Choroid plexus epithelial cell (primary cell): ENCODE measurements around the gene BAK1.
"Not testable (repeated sequence)": the region's sequence is repeated elsewhere in the genome, so short reads cannot be mapped to it uniquely, and the experiment has no call there.

Experiments used
- DNase-seq: peaks from one replicate; pipeline ENCODE4 v3.0.0-alpha.2; 2010; ENCODE audit warnings: low read depth
- H3K4me3 ChIP-seq: 2 replicates; pipeline ENCODE4 v1.5.1; 2011; ENCODE audit warnings: low read depth, mild to moderate bottlenecking, control low read depth, low read length, moderate library complexity
- TF ChIP-seq, protein P1 (sequence below): conservative IDR thresholded peaks from 2 replicates; pipeline ENCODE4 v1.5.1; 2011; ENCODE audit warnings: low read depth, mild to moderate bottlenecking, control low read depth, inconsistent platforms, low read length, moderate library complexity

BAK1 gene

DNA sequence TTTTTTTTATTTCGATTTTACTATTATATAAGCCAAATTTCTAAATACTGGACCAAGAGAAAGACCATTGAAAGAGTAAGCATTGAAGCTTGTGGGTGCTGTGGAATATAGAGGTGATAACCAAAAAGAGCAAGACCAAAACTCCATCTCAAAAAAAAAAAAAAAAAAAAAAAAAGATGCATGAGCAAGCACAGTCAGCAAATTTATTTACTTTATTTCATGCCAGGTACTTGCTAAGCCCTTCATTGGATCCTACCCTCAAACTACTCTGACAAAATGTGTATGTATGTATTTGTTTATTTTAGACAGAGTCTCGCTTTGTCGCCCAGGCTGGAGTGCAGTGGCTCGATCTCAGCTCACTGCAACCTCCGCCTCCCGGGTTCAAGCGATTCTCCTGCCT, 27.8 kb downstream of the BAK1 start:
- no peak overlapping the region for H3K4me3 ChIP-seq
- DNase-seq: no peak
- TF ChIP-seq, protein P1, sequence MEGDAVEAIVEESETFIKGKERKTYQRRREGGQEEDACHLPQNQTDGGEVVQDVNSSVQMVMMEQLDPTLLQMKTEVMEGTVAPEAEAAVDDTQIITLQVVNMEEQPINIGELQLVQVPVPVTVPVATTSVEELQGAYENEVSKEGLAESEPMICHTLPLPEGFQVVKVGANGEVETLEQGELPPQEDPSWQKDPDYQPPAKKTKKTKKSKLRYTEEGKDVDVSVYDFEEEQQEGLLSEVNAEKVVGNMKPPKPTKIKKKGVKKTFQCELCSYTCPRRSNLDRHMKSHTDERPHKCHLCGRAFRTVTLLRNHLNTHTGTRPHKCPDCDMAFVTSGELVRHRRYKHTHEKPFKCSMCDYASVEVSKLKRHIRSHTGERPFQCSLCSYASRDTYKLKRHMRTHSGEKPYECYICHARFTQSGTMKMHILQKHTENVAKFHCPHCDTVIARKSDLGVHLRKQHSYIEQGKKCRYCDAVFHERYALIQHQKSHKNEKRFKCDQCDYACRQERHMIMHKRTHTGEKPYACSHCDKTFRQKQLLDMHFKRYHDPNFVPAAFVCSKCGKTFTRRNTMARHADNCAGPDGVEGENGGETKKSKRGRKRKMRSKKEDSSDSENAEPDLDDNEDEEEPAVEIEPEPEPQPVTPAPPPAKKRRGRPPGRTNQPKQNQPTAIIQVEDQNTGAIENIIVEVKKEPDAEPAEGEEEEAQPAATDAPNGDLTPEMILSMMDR: no peak

DNA sequence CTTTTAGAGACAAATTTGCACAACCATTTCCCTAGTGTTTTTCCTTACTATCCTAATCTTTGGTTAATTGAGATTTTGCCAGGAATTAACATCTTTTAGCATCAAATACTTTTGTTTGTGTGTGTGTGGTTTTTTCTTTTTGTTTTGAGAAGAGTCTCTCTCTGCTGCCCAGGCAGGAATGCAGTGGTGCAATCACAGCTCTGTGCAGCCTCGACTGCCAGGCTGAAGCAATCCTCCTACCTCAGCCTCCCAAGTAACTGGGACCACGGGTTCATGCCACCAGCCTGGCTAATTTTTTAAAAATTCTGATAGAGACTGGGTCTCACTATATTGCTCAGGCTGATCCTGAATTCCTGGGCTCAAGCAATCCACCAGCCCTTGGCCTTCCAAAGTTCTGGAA, 28.5 kb downstream of the BAK1 start:
- H3K4me3 ChIP-seq: no peak overlapping the region
- TF ChIP-seq, protein P1: no peak
- no peak for DNase-seq

DNA sequence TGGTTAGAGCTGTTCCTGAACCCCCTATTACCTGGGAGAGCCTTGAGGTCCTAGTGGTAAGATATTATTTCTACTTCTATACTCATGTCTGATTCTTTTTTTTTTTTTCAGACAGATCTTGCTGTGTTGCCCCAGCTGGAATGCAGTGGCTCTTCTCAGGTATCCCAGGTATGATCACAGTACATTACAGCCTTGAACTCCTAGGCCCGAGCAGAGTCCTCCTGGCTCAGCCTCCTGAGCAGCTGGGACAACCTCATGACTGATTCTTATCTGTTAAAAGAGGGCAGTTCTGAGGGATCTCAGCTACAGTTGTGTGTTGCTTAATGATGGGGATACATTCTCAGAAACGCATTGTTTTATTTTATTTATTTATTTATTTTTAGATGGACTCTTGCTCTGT, 30.2 kb downstream of the BAK1 start:
- no peak overlapping the region for H3K4me3 ChIP-seq
- TF ChIP-seq, protein P1: no peak
- DNase-seq: no peak

DNA sequence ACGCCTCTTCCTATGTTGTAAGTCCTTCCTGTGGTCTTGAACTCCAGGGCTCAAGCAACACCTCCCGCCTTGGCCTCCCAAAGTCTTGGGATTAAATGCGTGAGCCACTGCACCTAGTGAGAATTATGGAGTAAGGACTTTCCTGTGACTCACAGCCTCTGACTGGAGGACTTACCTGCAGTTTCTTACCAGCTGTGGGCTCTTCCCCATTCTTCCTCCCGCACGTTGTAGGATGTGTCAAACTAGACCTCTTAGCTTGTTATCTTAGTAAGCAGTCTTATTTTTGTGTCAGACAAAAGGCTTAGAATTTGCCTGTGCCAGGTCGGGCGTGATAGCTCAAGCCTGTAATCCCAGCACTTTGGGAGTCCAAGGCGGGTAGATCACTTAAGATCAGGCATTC, 30.9 kb downstream of the BAK1 start:
- TF ChIP-seq, protein P1: no peak

DNA sequence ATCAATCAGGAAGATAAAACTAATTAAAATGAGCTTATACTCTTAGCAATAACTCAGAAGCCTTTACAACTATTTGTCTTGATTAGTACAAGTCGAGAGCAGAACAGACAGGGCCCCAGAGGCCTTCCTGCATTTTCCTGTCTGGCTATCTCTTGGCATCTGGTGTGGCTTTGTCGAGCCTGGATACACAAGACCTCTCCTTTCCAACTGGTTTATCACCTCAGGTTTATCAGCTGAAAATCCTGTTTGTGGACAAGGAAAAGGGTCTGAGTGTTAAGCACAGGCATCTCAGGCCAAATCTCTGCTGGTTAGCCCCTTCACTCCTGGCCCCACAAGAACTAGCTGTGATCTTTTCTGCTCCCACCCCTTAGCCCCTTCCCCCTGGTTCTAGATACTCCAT, 32.6 kb downstream of the BAK1 start:
- TF ChIP-seq, protein P1: no peak
- H3K4me3 ChIP-seq: no peak overlapping the region
- no peak for DNase-seq

More for the DNA sequence above, 30.9 kb downstream of the BAK1 start:
- DNase-seq: no peak
- no peak overlapping the region for H3K4me3 ChIP-seq

DNA sequence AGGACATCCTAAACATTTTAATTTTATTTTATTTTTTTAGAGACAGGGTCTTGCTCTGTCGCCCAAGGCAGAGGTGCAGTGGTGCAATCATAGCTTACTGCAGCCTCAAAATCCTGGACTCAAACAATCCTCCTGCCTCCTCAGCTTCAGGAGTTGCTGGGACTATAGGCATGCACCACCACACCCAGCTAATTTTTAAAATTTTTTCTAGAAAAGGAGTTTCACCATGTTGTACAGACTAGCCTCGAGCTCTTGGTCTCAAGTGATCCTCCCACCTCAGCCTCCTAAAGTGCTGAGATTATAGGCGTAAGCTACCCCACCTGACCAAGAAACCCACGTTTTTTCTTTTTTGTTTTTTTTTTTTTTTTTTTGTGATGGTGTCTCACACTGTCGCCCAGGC, 33.3 kb downstream of the BAK1 start:
- no peak for DNase-seq
- no peak overlapping the region for H3K4me3 ChIP-seq
- TF ChIP-seq, protein P1: no peak

DNA sequence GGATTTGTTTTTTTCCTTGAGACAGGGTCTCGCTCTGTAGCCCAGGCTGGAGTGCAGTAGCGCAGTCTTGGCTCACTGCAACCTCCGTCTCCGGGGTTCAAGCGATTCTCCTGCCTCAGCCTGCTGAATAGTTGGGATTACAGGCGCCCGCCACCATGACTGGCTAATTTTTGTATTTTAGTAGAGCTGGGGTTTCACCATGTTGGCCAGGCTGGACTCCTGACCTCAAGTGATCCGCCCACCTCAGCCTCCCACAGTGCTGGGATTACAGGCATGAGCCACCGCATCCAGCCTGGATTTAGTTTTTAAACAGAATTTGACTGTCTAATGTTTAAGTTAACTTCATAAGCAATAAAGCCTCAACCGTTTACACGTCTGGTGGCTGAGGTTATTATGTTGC, 34.8 kb downstream of the BAK1 start:
- H3K4me3 ChIP-seq, DNase-seq: not testable (repeated sequence)

DNA sequence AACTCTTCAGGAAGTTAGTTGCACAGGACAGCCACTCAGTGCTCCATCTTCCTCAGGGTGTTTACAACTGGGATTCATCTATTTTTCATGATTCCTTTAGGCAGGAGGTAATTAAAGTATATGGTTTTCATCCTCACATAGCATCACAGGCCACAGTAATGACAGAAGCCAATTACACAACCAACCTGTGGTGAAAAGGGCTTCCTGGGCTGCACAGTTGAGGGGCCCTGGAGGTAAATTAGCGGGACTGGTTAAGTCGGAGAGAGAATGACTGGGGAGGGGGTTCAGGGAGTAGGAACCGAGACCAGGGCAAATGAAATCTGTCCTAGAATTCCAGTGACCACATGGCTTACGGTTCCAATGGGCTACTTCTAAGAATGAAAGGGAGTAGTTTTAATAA, 37.0 kb downstream of the BAK1 start:
- DNase-seq: no peak
- TF ChIP-seq, protein P1: no peak
- H3K4me3 ChIP-seq: no peak overlapping the region
